CD14-positive monocyte (primary cell): ENCODE results near the gene TMEM178B. TPM values are rescaled to one million over a fixed set of nuclear protein-coding genes. Genes with fewer than 3 reads are reported as not detected.

ENCODE experiments used
- DNase-seq, 3 donors: peaks; one replicate each; pipeline ENCODE4 v3.0.0-alpha.2; 2011 to 2022
- H2AFZ ChIP-seq: 2 replicates; pipeline ENCODE4 v1.6.0; 2012; ENCODE audit warnings: mild to moderate bottlenecking, low read depth, low read length, inconsistent platforms; ENCODE audit not compliant: insufficient read depth, poor library complexity, severe bottlenecking
- H3K27ac ChIP-seq, 2 donors: 1 replicate in 1 of 2; 2 replicates in 1 of 2; pipeline ENCODE4 v1.5.1; 2012 to 2013; ENCODE audit warnings: low read length in 2 of 2, control low read depth in 1 of 2, inconsistent platforms in 1 of 2, low read depth in 1 of 2, mild to moderate bottlenecking in 1 of 2
- H3K27me3 ChIP-seq, 2 donors: one replicate each; pipeline versions ENCODE4 v1.6.0 to v1.6.1; 2011 to 2013; ENCODE audit warnings: low read length in 2 of 2; ENCODE audit not compliant: control insufficient read depth in 2 of 2, insufficient read depth in 2 of 2
- H3K36me3 ChIP-seq, 2 donors: replicated peaks in 1 of 2; 1 replicate in 1 of 2; 2 replicates in 1 of 2; pipeline versions ENCODE4 v1.5.1 to v1.6.1; 2012 to 2013; ENCODE audit warnings: low read length in 2 of 2, control low read depth in 1 of 2, inconsistent platforms in 1 of 2, mild to moderate bottlenecking in 1 of 2; ENCODE audit not compliant: insufficient read depth in 2 of 2, control insufficient read depth in 1 of 2
- H3K4me1 ChIP-seq, 2 donors: 1 replicate in 1 of 2; 2 replicates in 1 of 2; pipeline versions ENCODE4 v1.5.1 to v1.6.1; 2012 to 2013; ENCODE audit warnings: low read length in 2 of 2, control low read depth in 1 of 2, inconsistent platforms in 1 of 2, mild to moderate bottlenecking in 1 of 2, moderate library complexity in 1 of 2; ENCODE audit not compliant: insufficient read depth in 2 of 2, control insufficient read depth in 1 of 2
- H3K4me2 ChIP-seq: replicated peaks from 2 replicates; pipeline ENCODE3; 2012; ENCODE audit warnings: low read length, moderate library complexity, mild to moderate bottlenecking; ENCODE audit not compliant: poor library complexity, severe bottlenecking; ENCODE audit errors: extremely low read depth
- H3K4me3 ChIP-seq, 3 experiments: fragments of 200-600 bp in 1 of 3; sonication (generic) in 1 of 3; replicated peaks in 1 of 3; 1 replicate in 2 of 3; 2 replicates in 1 of 3; pipeline ENCODE4 v1.5.1; 2011 to 2013; ENCODE audit warnings: low read length in 3 of 3, mild to moderate bottlenecking in 3 of 3, control low read depth in 2 of 3, low read depth in 2 of 3, inconsistent platforms in 1 of 3, moderate library complexity in 1 of 3
- H3K79me2 ChIP-seq: 2 replicates; pipeline ENCODE4 v1.6.0; 2012; ENCODE audit warnings: mild to moderate bottlenecking, control low read depth, inconsistent platforms, low read length, moderate library complexity; ENCODE audit not compliant: insufficient read depth
- H3K9ac ChIP-seq: 2 replicates; pipeline ENCODE4 v1.6.0; 2017; ENCODE audit warnings: low read length, mild to moderate bottlenecking; ENCODE audit not compliant: insufficient read depth, poor library complexity, severe bottlenecking
- H3K9me3 ChIP-seq, 2 donors: replicated peaks in 1 of 2; 1 replicate in 1 of 2; 2 replicates in 1 of 2; pipeline versions ENCODE4 v1.5.1 to v1.6.1; 2012 to 2013; ENCODE audit warnings: low read length in 2 of 2, control low read depth in 1 of 2; ENCODE audit not compliant: control insufficient read depth in 1 of 2, insufficient read depth in 1 of 2
- H4K20me1 ChIP-seq: 2 replicates; pipeline ENCODE4 v1.6.0; 2012; ENCODE audit warnings: mild to moderate bottlenecking, low read length, control low read depth, moderate library complexity; ENCODE audit not compliant: insufficient read depth
- H3K27ac Mint-ChIP-seq, 7 donors: one replicate each; pipeline ENCODE4 v1.8.0; 2020; ENCODE audit warnings: mild to moderate bottlenecking in 7 of 7, mixed read lengths in 7 of 7, moderate library complexity in 6 of 7, inconsistent platforms in 2 of 7
- H3K27me3 Mint-ChIP-seq, 3 donors: one replicate each; pipeline ENCODE4 v1.8.0; 2021 to 2022; ENCODE audit warnings: low read depth in 3 of 3, mild to moderate bottlenecking in 3 of 3, mixed read lengths in 3 of 3, moderate library complexity in 3 of 3, inconsistent platforms in 1 of 3
- H3K36me3 Mint-ChIP-seq, 2 donors: one replicate each; pipeline ENCODE4 v1.8.0; 2020; ENCODE audit warnings: mixed read lengths in 2 of 2, inconsistent platforms in 1 of 2, mild to moderate bottlenecking in 1 of 2
- H3K4me1 Mint-ChIP-seq: one replicate; pipeline ENCODE4 v1.8.0; 2020; ENCODE audit warnings: mild to moderate bottlenecking, mixed read lengths
- H3K4me3 Mint-ChIP-seq, 2 donors: one replicate each; pipeline ENCODE4 v1.8.0; 2020; ENCODE audit warnings: mild to moderate bottlenecking in 2 of 2, mixed read lengths in 2 of 2, moderate library complexity in 1 of 2
- H3K9me3 Mint-ChIP-seq, 7 donors: one replicate each; pipeline ENCODE4 v1.8.0; 2020 to 2022; ENCODE audit warnings: mixed read lengths in 7 of 7, mild to moderate bottlenecking in 6 of 7, moderate library complexity in 6 of 7, inconsistent platforms in 2 of 7
- WGBS: methylation state at CpG from one replicate; pipeline ENCODE4 v1.1.5; 2013; ENCODE audit warnings: missing lambda C conversion rate; ENCODE audit not compliant: insufficient coverage; 5-methylcytosine and 5-hydroxymethylcytosine counted together
- intact Hi-C, 2 donors: fragments of 100-400 bp; cut with micrococcal nuclease; formaldehyde crosslinking; loops; one replicate each; pipeline versions ENCODE4 v1.15.0 to v1.15.1; 2023
- polyA plus RNA-seq, 3 donors: library from polyadenylated mRNA; depleted of rRNA in 1 of 3; unstranded in 2 of 3; stranded (reverse) in 1 of 3; fragments of 300-500 nt in 2 of 3; fragments of >200 nt in 1 of 3; fragmentation: Illumina TruSeq in 2 of 3; gene quantifications; 1 replicate in 2 of 3; 2 replicates in 1 of 3; pipeline ENCODE4 v1.2.3, GENCODE V29; 2012 to 2021
- TF ChIP-seq, protein P1 (sequence below): fragments of 200-600 bp; IDR thresholded peaks from one replicate; pipeline ENCODE4 v1.8.0; 2022; ENCODE audit warnings: antibody characterized with exemption, mild to moderate bottlenecking

The TMEM178B gene
- polyA plus RNA-seq, 3 donors: not detected

DNA sequence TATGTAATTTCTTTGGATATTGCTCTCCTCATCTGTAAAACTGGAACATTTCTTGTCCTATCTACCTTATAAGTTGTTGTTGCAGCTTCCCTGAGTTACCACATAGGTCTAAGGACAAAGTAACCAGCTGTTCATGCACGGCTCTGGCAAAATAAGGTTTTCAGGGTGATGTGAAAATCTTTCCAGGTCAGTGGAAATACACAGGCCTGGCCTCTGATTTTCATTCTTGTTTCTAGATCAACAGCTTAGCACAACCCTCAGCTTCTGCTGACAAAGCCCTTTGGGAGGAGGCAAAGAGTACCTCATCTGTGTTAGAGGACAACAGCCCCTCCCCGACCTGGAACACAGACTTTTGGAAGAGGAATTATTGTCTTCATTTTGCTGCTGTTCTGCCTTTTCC is 359.8 kb downstream of the TMEM178B start:
- H3K4me1 ChIP-seq: no peaks in the 10 kb centered on the region

GRCh38 chr7:141436139-141436538 is 362.3 kb downstream of the TMEM178B start:
- H3K27me3 Mint-ChIP-seq: peaks cover 3 to 4% (median 3%) of the 10 kb centered on the region in 3 donors

More for the DNA sequence above, 359.8 kb downstream of the TMEM178B start:
- Histone ChIP-seq H3K4me3 (no peak overlapping the region), H3K9me3 (no peaks in the 10 kb centered on the region), H3K79me2 (no peaks in the 10 kb centered on the region), H2AFZ (no peak overlapping the region), H3K9ac (no peak overlapping the region), H4K20me1 (no peaks in the 10 kb centered on the region), H3K27ac (no peak overlapping the region), H3K4me2 (no peak overlapping the region), H3K27me3 (peaks cover 0 to 3% of the 10 kb centered on the region in 2 donors), H3K36me3 (no peaks in the 10 kb centered on the region)
- 100% methylated on average over 1 of the region's 2 CpGs for WGBS
- intact Hi-C loops: no loop called here
- Mint-ChIP-seq H3K4me3 (no peak overlapping the region), H3K27ac (no peak overlapping the region), H3K36me3 (no peaks in the 10 kb centered on the region), H3K9me3 (peaks cover 0 to 3% (median 0%) of the 10 kb centered on the region in 7 donors), H3K4me1 (no peaks in the 10 kb centered on the region), H3K27me3 (peaks cover 7 to 9% (median 7%) of the 10 kb centered on the region in 3 donors)
- TF ChIP-seq, protein P1, sequence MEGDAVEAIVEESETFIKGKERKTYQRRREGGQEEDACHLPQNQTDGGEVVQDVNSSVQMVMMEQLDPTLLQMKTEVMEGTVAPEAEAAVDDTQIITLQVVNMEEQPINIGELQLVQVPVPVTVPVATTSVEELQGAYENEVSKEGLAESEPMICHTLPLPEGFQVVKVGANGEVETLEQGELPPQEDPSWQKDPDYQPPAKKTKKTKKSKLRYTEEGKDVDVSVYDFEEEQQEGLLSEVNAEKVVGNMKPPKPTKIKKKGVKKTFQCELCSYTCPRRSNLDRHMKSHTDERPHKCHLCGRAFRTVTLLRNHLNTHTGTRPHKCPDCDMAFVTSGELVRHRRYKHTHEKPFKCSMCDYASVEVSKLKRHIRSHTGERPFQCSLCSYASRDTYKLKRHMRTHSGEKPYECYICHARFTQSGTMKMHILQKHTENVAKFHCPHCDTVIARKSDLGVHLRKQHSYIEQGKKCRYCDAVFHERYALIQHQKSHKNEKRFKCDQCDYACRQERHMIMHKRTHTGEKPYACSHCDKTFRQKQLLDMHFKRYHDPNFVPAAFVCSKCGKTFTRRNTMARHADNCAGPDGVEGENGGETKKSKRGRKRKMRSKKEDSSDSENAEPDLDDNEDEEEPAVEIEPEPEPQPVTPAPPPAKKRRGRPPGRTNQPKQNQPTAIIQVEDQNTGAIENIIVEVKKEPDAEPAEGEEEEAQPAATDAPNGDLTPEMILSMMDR: no peak
- DNase-seq: no peak

More at GRCh38 chr7:141436139-141436538, 362.3 kb downstream of the TMEM178B start:
- no peaks in the 10 kb centered on the region for H3K9me3 Mint-ChIP-seq
- Histone ChIP-seq H3K4me1 (no peaks in the 10 kb centered on the region), H4K20me1 (no peaks in the 10 kb centered on the region), H3K9ac (no peak overlapping the region), H3K79me2 (no peaks in the 10 kb centered on the region), H3K4me3 (no peak overlapping the region), H2AFZ (no peak overlapping the region), H3K9me3 (no peaks in the 10 kb centered on the region), H3K4me2 (no peak overlapping the region), H3K27me3 (no peaks in the 10 kb centered on the region), H3K36me3 (no peaks in the 10 kb centered on the region), H3K27ac (no peak overlapping the region)
- no peaks in the 10 kb centered on the region for H3K4me1 Mint-ChIP-seq
- DNase-seq: no peak
- no peaks in the 10 kb centered on the region for H3K36me3 Mint-ChIP-seq
- H3K27ac Mint-ChIP-seq: no peak overlapping the region
- 8% methylated on average over 2 of the region's 2 CpGs for WGBS
- H3K4me3 Mint-ChIP-seq: no peak overlapping the region
- intact Hi-C loops: no loop called here
- TF ChIP-seq, protein P1: no peak
